DMS 273 (cell line): ENCODE measurements around the gene PDE4D.
A peak's percentile ranks its signal among the peaks of the same experiment; 100 is the strongest.
"Not testable (repeated sequence)": the region's sequence is repeated elsewhere in the genome, so short reads cannot be mapped to it uniquely, and the experiment has no call there.

ENCODE experiments used
- DNase-seq: peaks from one replicate; lab custom pipeline; 2025; ENCODE audit not compliant: unreplicated experiment; lab: John Stamatoyannopoulos, UW

PDE4D gene

GRCh38 chr5:59486508-59486907, 407.0 kb downstream of the PDE4D start:
- no peak for DNase-seq

GRCh38 chr5:59485629-59486439, 407.7 kb downstream of the PDE4D start:
- DNase-seq = peak; percentile 62

- peak; percentile 71 for DNase-seq
Observed at GRCh38 chr5:59485107-59485506, 408.4 kb downstream of the PDE4D start.

GRCh38 chr5:59484618-59485017, 408.9 kb downstream of the PDE4D start:
- no peak for DNase-seq

GRCh38 chr5:59483971-59484472, 409.5 kb downstream of the PDE4D start:
- DNase-seq = no peak

GRCh38 chr5:59479086-59479485, 414.4 kb downstream of the PDE4D start:
- DNase-seq = peak; percentile 45

- no peak for DNase-seq
Observed at GRCh38 chr5:59474324-59474723, 419.2 kb downstream of the PDE4D start.

GRCh38 chr5:59473611-59474010, 419.9 kb downstream of the PDE4D start:
- DNase-seq = no peak

GRCh38 chr5:59471463-59471862, 422.1 kb downstream of the PDE4D start:
- DNase-seq = no peak

GRCh38 chr5:59467969-59468368, 425.6 kb downstream of the PDE4D start:
- peak; percentile 76 for DNase-seq

- no peak for DNase-seq
Observed at GRCh38 chr5:59466271-59466670, 427.3 kb downstream of the PDE4D start.

- no peak for DNase-seq
Observed at GRCh38 chr5:59464969-59465368, 428.6 kb downstream of the PDE4D start.

GRCh38 chr5:59463618-59464166, 429.8 kb downstream of the PDE4D start:
- not testable (repeated sequence) for DNase-seq

- no peak for DNase-seq
Observed at GRCh38 chr5:59462956-59463355, 430.6 kb downstream of the PDE4D start.

GRCh38 chr5:59460368-59461153, 433.0 kb downstream of the PDE4D start:
- DNase-seq = peak; percentile 91

- DNase-seq = no peak
Observed at GRCh38 chr5:59458966-59459729, 434.4 kb downstream of the PDE4D start.

GRCh38 chr5:59458321-59458720, 435.2 kb downstream of the PDE4D start:
- DNase-seq = no peak

GRCh38 chr5:59449905-59450644, 443.5 kb downstream of the PDE4D start:
- DNase-seq = peak; percentile 20

GRCh38 chr5:59446356-59446755, 447.2 kb downstream of the PDE4D start:
- DNase-seq = peak; percentile 52

- no peak for DNase-seq
Observed at GRCh38 chr5:59445741-59446140, 447.8 kb downstream of the PDE4D start.
